SK-MEL-5 (cell line): ENCODE measurements around the gene PRR29. TPM values are rescaled to one million over a fixed set of nuclear protein-coding genes. Genes with fewer than 3 reads are reported as not detected.

Source experiments
- total RNA-seq: library from RNA; depleted of rRNA; stranded (reverse); fragments of >200 nt; shearing (Covaris generic); gene quantifications from 2 replicates; pipeline ENCODE4 v1.2.3, GENCODE V29; 2014; rRNA removed

Gene PRR29
- total RNA-seq, 1 experiment from 2014 or later, result not detected

Other genes with a start within 250 kb of the PRR29 start
- gene CCDC47, start 224.8 kb upstream of the PRR29 start, total RNA-seq, result 105 and 109 TPM in 2 replicates
- 56.8 and 60.2 TPM in 2 replicates for gene DDX42, start 224.2 kb upstream of the PRR29 start, total RNA-seq
- gene PSMC5, start 170.9 kb upstream of the PRR29 start, total RNA-seq, result 21.8 and 30.8 TPM in 2 replicates
- gene FTSJ3, start 170.7 kb upstream of the PRR29 start, total RNA-seq, result 42.4 and 51.6 TPM in 2 replicates
- 146 and 160 TPM in 2 replicates for gene SMARCD2, start 155.7 kb upstream of the PRR29 start, total RNA-seq
- gene CSH2, start 124.7 kb upstream of the PRR29 start, total RNA-seq, result not detected in 2 replicates
- not detected in 2 replicates for gene GH2, start 116.4 kb upstream of the PRR29 start, total RNA-seq
- not detected in 2 replicates for gene CSH1, start 101.8 kb upstream of the PRR29 start, total RNA-seq
- gene CSHL1, start 87.1 kb upstream of the PRR29 start, total RNA-seq, result not detected in 2 replicates
- gene GH1, start 79.5 kb upstream of the PRR29 start, total RNA-seq, result not detected in 2 replicates
- gene CD79B, start 66.0 kb upstream of the PRR29 start, total RNA-seq, result 2.2 and 3.1 TPM in 2 replicates
- not detected in 2 replicates for gene SCN4A, start 25.4 kb upstream of the PRR29 start, total RNA-seq
- gene ICAM2, start 22.3 kb downstream of the PRR29 start, total RNA-seq, result 0.71 TPM in 1 of 2 replicates, not detected in the other
- gene ERN1, start 131.8 kb downstream of the PRR29 start, total RNA-seq, result 6.2 and 7.2 TPM in 2 replicates